Astrocyte of the spinal cord (primary cell): ENCODE data around the gene TTC16.
A peak's percentile ranks its signal among the peaks of the same experiment; 100 is the strongest.

Source experiments
- DNase-seq: peaks from one replicate; pipeline ENCODE4 v3.0.0; 2011; ENCODE audit warnings: low read depth, low spot score
- H3K4me3 ChIP-seq: 2 replicates; pipeline ENCODE4 v1.5.1; 2011; ENCODE audit warnings: low read depth, mild to moderate bottlenecking, low read length, moderate library complexity
- in situ Hi-C: cut with HindIII; loops from 2 replicates; pipeline ENCODE4 v1.10.0; 2017; ENCODE audit warnings: low sequenced_read_pairs
- TF ChIP-seq, protein P1 (sequence below): IDR thresholded peaks from 2 replicates; pipeline ENCODE4 v1.5.1; 2012; ENCODE audit warnings: low read depth, mild to moderate bottlenecking, low read length, inconsistent platforms

The TTC16 gene

GRCh38 chr9:127746959-127747569 is 31.2 kb downstream of the TTC16 start:
- no peak overlapping the region for H3K4me3 ChIP-seq
- DNase-seq: no peak
- in situ Hi-C loops: no loop called here
- TF ChIP-seq, protein P1, sequence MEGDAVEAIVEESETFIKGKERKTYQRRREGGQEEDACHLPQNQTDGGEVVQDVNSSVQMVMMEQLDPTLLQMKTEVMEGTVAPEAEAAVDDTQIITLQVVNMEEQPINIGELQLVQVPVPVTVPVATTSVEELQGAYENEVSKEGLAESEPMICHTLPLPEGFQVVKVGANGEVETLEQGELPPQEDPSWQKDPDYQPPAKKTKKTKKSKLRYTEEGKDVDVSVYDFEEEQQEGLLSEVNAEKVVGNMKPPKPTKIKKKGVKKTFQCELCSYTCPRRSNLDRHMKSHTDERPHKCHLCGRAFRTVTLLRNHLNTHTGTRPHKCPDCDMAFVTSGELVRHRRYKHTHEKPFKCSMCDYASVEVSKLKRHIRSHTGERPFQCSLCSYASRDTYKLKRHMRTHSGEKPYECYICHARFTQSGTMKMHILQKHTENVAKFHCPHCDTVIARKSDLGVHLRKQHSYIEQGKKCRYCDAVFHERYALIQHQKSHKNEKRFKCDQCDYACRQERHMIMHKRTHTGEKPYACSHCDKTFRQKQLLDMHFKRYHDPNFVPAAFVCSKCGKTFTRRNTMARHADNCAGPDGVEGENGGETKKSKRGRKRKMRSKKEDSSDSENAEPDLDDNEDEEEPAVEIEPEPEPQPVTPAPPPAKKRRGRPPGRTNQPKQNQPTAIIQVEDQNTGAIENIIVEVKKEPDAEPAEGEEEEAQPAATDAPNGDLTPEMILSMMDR: peak; percentile 3

- no peak overlapping the region for H3K4me3 ChIP-seq
- DNase-seq: no peak
- TF ChIP-seq, protein P1: no peak
- in situ Hi-C loops: no loop called here
Observed at GRCh38 chr9:127749090-127749787, 33.4 kb downstream of the TTC16 start.

DNA sequence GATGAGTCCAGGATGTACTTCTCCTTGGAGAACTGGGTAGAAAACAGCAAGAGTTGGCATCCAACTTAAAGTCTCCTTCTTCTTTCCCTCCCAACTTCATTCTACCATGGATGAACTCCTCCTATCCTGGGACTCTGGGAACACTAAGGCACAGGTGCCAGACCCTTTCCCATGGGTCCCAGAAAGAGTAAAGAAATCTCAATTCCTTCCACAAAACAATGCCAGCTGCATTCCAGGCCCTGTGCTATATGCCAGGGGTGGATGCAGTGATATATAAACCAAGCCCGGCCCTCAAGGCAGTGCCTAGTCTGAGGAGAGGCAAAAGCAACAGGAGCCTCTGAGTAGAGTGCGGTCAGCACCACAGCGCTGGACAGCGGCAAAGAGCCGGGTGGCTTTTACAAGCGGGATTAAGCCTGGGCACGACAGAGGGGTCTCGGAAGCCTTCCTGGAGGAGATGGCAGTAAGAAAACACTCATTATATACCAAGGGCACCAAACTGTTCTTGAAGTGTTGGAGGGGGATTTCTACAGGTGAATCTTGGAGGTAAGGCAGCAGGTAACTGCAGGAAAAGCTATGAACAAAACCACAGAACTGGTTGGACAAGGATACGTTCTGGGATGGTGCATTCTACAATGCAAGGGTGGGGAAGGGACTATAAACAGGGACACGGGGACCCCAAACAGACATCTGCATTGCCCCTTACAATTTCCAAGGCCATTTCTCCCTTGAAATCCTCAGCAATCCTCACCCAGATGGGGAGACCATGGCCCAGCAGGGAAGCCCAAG is 35.6 kb downstream of the TTC16 start:
- H3K4me3 ChIP-seq: no peak overlapping the region
- in situ Hi-C loops: no loop called here
- TF ChIP-seq, protein P1: no peak
- peak; percentile 29 for DNase-seq

DNA sequence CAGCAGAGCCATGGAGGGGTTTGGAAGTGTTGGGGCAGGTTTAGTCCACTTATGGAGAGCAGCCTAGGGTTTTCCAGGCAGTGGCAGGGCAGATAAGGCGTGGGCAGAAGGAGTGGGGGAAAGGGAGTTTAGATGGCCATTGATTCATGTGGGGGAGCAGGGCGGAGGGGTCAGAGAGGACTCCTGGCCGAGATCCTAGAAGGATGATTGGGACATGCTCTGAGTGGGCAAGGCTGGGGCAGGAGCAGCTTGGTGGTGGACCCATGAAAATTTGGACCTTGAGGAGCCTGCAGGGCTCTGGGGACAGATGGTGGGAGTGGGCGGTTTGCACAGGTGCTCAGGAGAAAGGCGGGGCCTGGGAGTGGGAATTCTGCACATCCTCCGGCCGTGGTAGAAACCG is 37.3 kb downstream of the TTC16 start:
- in situ Hi-C loops: no loop called here
- no peak for DNase-seq
- TF ChIP-seq, protein P1: no peak
- no peak overlapping the region for H3K4me3 ChIP-seq

DNA sequence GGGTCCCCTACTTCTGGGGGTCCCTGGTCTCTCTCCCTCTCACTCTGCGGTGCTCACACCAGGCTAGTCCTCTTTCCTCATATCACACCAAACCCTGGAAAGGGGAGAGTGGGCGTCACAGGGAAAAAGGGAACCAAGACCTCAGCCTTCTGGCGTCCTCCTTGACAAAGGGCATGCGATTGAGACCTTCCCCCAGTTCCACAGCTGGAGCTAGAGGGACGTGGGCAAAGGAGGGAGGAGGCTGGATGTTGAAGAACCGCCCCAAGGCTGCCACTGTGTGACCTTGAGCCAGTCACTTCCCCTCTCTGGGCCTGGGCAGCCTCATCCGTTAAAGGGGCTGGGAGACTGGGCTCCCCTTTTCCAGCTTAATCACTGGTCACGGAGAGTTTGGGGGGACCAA is 37.7 kb downstream of the TTC16 start:
- TF ChIP-seq, protein P1: no peak
- H3K4me3 ChIP-seq: no peak overlapping the region
- DNase-seq: no peak
- in situ Hi-C loops: no loop called here

DNA sequence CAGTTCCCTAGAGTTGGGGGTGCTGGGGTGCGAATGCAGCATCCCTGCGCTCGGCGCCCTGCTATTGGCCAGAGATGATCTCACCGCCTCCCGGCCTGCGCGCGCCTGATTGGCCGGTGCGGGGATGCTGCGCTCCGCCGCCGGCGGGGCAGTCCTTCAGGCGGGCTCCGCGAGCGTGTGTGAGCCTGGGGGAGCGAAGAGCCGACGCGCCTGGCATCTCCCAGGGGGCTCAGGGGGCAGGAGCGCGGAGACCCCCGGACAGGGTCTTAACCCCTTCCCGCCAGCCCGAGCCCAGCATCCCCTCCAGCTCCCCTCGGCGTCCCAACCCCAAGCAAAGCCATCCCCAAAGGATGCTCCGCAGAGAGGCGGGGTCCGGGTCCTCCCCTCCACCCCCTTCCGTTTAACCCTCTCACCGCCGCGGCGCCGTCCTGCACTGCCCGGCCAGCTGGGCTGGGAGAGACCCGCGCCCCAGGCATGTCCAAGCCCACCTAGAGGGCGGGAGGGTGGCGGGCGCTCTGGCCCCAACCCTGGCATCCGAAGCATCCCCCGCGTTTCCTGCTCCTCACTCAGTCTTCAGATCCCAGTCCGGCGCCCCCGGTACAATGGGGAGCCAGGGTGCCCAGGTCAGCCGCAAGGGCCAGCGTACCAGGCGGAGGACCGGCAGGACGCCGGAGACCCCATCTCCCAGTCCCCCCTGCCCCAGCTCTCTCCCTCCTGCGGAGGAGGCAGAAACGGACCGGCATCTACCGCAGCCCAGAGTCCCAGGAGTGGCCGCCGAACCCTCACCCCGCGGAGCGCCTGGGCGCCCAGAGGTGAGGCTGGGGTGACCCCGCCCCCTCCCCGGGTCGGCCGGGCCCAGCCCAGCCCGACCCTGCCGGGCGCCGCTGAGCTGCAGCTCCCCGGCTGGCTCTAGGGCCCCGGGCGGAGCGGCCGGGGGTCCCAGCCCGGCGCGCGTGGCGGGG is 38.5 kb downstream of the TTC16 start:
- no peak overlapping the region for H3K4me3 ChIP-seq
- in situ Hi-C loops: no loop called here
- DNase-seq: no peak

More for the DNA sequence above, 38.5 kb downstream of the TTC16 start:
- TF ChIP-seq, protein P1: no peak
